Adrenal gland (tissue), 12 donors: ENCODE results near the gene PCNT. TPM values are rescaled to one million over a fixed set of nuclear protein-coding genes. Genes with fewer than 3 reads are reported as not detected.

ENCODE experiments used
- DNase-seq, 7 donors: peaks; one replicate each; pipeline ENCODE4 v3.0.0-alpha.2; 2019 to 2020
- H3K27ac ChIP-seq, 5 donors: fragments of 200-600 bp; sonication (generic) in 4 of 5; 1 replicate in 3 of 5; 2 replicates in 2 of 5; pipeline versions ENCODE4 v1.5.1 to v1.8.0; 2016 to 2020; ENCODE audit warnings: mild to moderate bottlenecking in 1 of 5
- H3K27me3 ChIP-seq: fragments of 200-600 bp; 2 replicates; pipeline ENCODE4 v1.8.0; 2021
- H3K36me3 ChIP-seq, 2 donors: fragments of 200-600 bp; replicated peaks in 1 of 2; 1 replicate in 1 of 2; 2 replicates in 1 of 2; pipeline versions ENCODE4 v1.5.1 to v1.8.0; 2018 to 2022
- H3K4me1 ChIP-seq, 2 donors: fragments of 200-600 bp; replicated peaks in 1 of 2; 1 replicate in 1 of 2; 2 replicates in 1 of 2; pipeline versions ENCODE4 v1.5.1 to v1.8.0; 2018 to 2021
- H3K4me3 ChIP-seq, 4 donors: fragments of 200-600 bp; sonication (generic) in 3 of 4; one replicate each; pipeline ENCODE4 v1.5.1; 2016 to 2018
- H3K9me3 ChIP-seq, 3 donors: fragments of 200-600 bp; sonication (generic) in 1 of 3; replicated peaks in 1 of 3; 1 replicate in 2 of 3; 2 replicates in 1 of 3; pipeline versions ENCODE4 v1.5.1 to v1.8.0; 2016 to 2021
- CTCF ChIP-seq, 6 experiments: fragments of 450-650 bp in 4 of 6; fragments of 200-600 bp in 2 of 6; sonication (generic) in 1 of 6; IDR thresholded peaks; 1 replicate in 5 of 6; 2 replicates in 1 of 6; pipeline versions ENCODE4 v1.5.1 to v1.8.0; 2016 to 2021; ENCODE audit warnings: antibody characterized with exemption in 6 of 6, mild to moderate bottlenecking in 2 of 6, moderate library complexity in 1 of 6
- POLR2A ChIP-seq, 2 donors: fragments of 450-650 bp; IDR thresholded peaks; one replicate each; pipeline ENCODE4 v1.6.1; 2017; ENCODE audit warnings: antibody characterized with exemption in 2 of 2, mild to moderate bottlenecking in 2 of 2, moderate library complexity in 1 of 2
- WGBS, 4 donors: extraction: QIAGEN DNeasy Blood & Tissue Kit in 2 of 4; methylation state at CpG; one replicate each; pipeline versions ENCODE4 v1.1.5 to v1.1.7; 2013 to 2017; 5-methylcytosine and 5-hydroxymethylcytosine counted together
- intact Hi-C, 2 donors: fragments of 100-400 bp; cut with DNase I; formaldehyde crosslinking; loops; one replicate each; pipeline versions ENCODE4 v1.14.1 to v1.15.0; 2022 to 2023
- polyA plus RNA-seq, 3 donors: library from polyadenylated mRNA; stranded (reverse); fragments of 200-250 nt in 2 of 3; fragments of 350-450 nt in 1 of 3; fragmentation: Illumina TruSeq in 1 of 3; extraction: RNeasy Lipid Tissue Mini Kit (QIAGEN cat#74804) in 1 of 3; gene quantifications; one replicate each; pipeline ENCODE4 v1.2.3, GENCODE V29; 2013 to 2014
- total RNA-seq, 9 donors: library from RNA; depleted of rRNA in 4 of 9; stranded (reverse); fragments of >200 nt in 4 of 9; fragments of 120-200 nt in 1 of 9; fragmentation: NEBNext Ultra II Directional in 1 of 9; extraction: Animal tissue kit (Norgen Biotek cat#: 25700) in 1 of 9; gene quantifications; one replicate each; pipeline versions ENCODE4 v1.1.0 to v1.2.4, GENCODE V29; 2013 to 2023
- donor health status: healthy with polysubstance abuse.
- donor health status: Bipolar disorder and iron deficiency.
- donor health status: DM: yes; HTN: yes; CAD: no.
- donor health status: DM: no; HTN: no; CAD: no.
- donor health status: DM: no; HTN: no; CAD: no.
- donor health status: DM: yes; HTN: yes; CAD: no.

PCNT gene
- total and polyA plus RNA-seq, 12 donors, result 14.0 to 46.6 (median 30.4) TPM

GRCh38 chr21:46354518-46354917, 30.6 kb downstream of the PCNT start:
- intact Hi-C loops, result no loop called here
- Histone ChIP-seq H3K9me3 (no peaks in the 10 kb centered on the region), H3K4me3 (no peak overlapping the region), H3K4me1 (no peaks in the 10 kb centered on the region), H3K27me3 (no peaks in the 10 kb centered on the region), H3K36me3 (peaks cover 0 to 87% of the 10 kb centered on the region in 2 donors), H3K27ac (no peak overlapping the region)
- DNase-seq, result no peak
- TF ChIP-seq POLR2A (IDR thresholded peaks at IDR 0.05), result no peak
- TF ChIP-seq CTCF (IDR thresholded peaks at IDR 0.05), result no peak
- WGBS, 4 donors, result 96 to 97% (median 97%) methylated on average over 9 to 13 of the region's 13 CpGs

- no peak for DNase-seq
- peaks cover 0 to 78% of the 10 kb centered on the region in 2 donors for H3K36me3 ChIP-seq
- no peak overlapping the region for H3K27ac ChIP-seq
- no peaks in the 10 kb centered on the region for H3K27me3 ChIP-seq
- no peaks in the 10 kb centered on the region for H3K9me3 ChIP-seq
- intact Hi-C loops, result no loop called here
- H3K4me1 ChIP-seq, result no peaks in the 10 kb centered on the region
- WGBS, 4 donors, result 93 to 98% (median 96%) methylated on average over 16 to 33 of the region's 33 CpGs
- H3K4me3 ChIP-seq, result no peak overlapping the region
- no peak for TF ChIP-seq POLR2A (IDR thresholded peaks at IDR 0.05)
- TF ChIP-seq CTCF (IDR thresholded peaks at IDR 0.05), result no peak
Observed at GRCh38 chr21:46355161-46356004, 31.4 kb downstream of the PCNT start.

GRCh38 chr21:46356005-46356338, 32.0 kb downstream of the PCNT start:
- Histone ChIP-seq H3K9me3 (no peaks in the 10 kb centered on the region), H3K27ac (no peak overlapping the region), H3K36me3 (peaks cover 0 to 73% of the 10 kb centered on the region in 2 donors), H3K4me1 (no peaks in the 10 kb centered on the region), H3K27me3 (no peaks in the 10 kb centered on the region), H3K4me3 (no peak overlapping the region)
- TF ChIP-seq CTCF (IDR thresholded peaks at IDR 0.05) (no peak), POLR2A (IDR thresholded peaks at IDR 0.05) (no peak)
- 95 to 100% (median 97%) methylated on average over 3 to 13 of the region's 13 CpGs for WGBS, 4 donors
- DNase-seq, result no peak
- intact Hi-C loops, result no loop called here

GRCh38 chr21:46356494-46357334, 32.8 kb downstream of the PCNT start:
- 71 to 86% (median 80%) methylated on average over 10 to 23 of the region's 23 CpGs for WGBS, 4 donors
- intact Hi-C loops, result no loop called here

More at GRCh38 chr21:46356494-46357334, 32.8 kb downstream of the PCNT start:
- peak in 1 of 7 donors; percentile 6 for DNase-seq
- no peak overlapping the region for H3K27ac ChIP-seq
- no peak overlapping the region for H3K4me3 ChIP-seq
- no peaks in the 10 kb centered on the region for H3K9me3 ChIP-seq
- no peaks in the 10 kb centered on the region for H3K4me1 ChIP-seq
- no peaks in the 10 kb centered on the region for H3K27me3 ChIP-seq
- no peak for TF ChIP-seq POLR2A (IDR thresholded peaks at IDR 0.05)
- TF ChIP-seq CTCF (IDR thresholded peaks at IDR 0.05), result no peak
- H3K36me3 ChIP-seq, result peaks cover 0 to 72% of the 10 kb centered on the region in 2 donors
